SU-DHL-6 (cell line): ENCODE results near the gene PAM16.

Source experiments
- CTCF ChIP-seq: fragments of 200-600 bp; sonication (generic); IDR thresholded peaks from one replicate; pipeline ENCODE4 v1.5.1; 2017; ENCODE audit warnings: antibody characterized with exemption, mild to moderate bottlenecking, low read length, moderate library complexity; ENCODE audit not compliant: insufficient read depth, poor library complexity, severe bottlenecking
- EZH2phosphoT487 ChIP-seq: fragments of 200-600 bp; sonication (generic), shearing (Covaris generic); conservative IDR thresholded peaks from 2 replicates; pipeline ENCODE4 v1.6.1; 2018; ENCODE audit warnings: mild to moderate bottlenecking, antibody characterized with exemption, low read length, moderate library complexity, mixed read lengths

- TF ChIP-seq CTCF (no peak), EZH2phosphoT487 (no peak)
These were observed 3.6 kb upstream of the PAM16 start for GRCh38 chr16:4354512-4355409.
